SK-N-SH treated with all-trans-retinoic acid at 6 μM for 48 hours (cell line): ENCODE data around the gene SLC34A3.

ENCODE experiments used
- ARNTL ChIP-seq: fragments of 450-650 bp; formaldehyde crosslinking; IDR thresholded peaks from 2 replicates; pipeline ENCODE4 v1.5.0; 2020; ENCODE audit warnings: low read depth, mild to moderate bottlenecking, moderate library complexity, borderline replicate concordance
- BACH2 ChIP-seq: fragments of 250-450 bp; sonication (Bioruptor Pico); IDR thresholded peaks from 2 replicates; pipeline ENCODE4 v1.9.0; 2021; ENCODE audit warnings: mild to moderate bottlenecking, borderline replicate concordance
- GLIS3 ChIP-seq: fragments of 250-450 bp; sonication (Bioruptor Pico); IDR thresholded peaks from 2 replicates; pipeline ENCODE4 v1.5.0; 2020; ENCODE audit warnings: mild to moderate bottlenecking, moderate library complexity
- PATZ1 ChIP-seq: fragments of 250-450 bp; sonication (Bioruptor Pico); IDR thresholded peaks from 2 replicates; pipeline ENCODE4 v1.8.0; 2020; ENCODE audit warnings: mild to moderate bottlenecking, moderate library complexity, borderline replicate concordance
- RARB ChIP-seq: fragments of 250-450 bp; sonication (Bioruptor Pico); IDR thresholded peaks from 2 replicates; pipeline ENCODE4 v1.8.0; 2021; ENCODE audit warnings: mild to moderate bottlenecking, moderate library complexity
- TOX ChIP-seq: fragments of 250-450 bp; sonication (Bioruptor Pico); IDR thresholded peaks from 2 replicates; pipeline ENCODE4 v1.8.0; 2021; ENCODE audit warnings: mild to moderate bottlenecking, moderate library complexity, borderline replicate concordance
- ZFP30 ChIP-seq: fragments of 450-650 bp; formaldehyde crosslinking; IDR thresholded peaks from 2 replicates; pipeline ENCODE4 v1.5.0; 2022; ENCODE audit warnings: mild to moderate bottlenecking, moderate library complexity
- ZNF565 ChIP-seq: fragments of 450-650 bp; formaldehyde crosslinking; conservative IDR thresholded peaks from 2 replicates; pipeline ENCODE4 v1.5.0; 2020; ENCODE audit warnings: low read depth, mild to moderate bottlenecking, moderate library complexity
- TF ChIP-seq, protein P1 (sequence below): fragments of 250-450 bp; sonication (Bioruptor Pico); IDR thresholded peaks from 2 replicates; pipeline ENCODE4 v1.5.1; 2020; ENCODE audit warnings: low read depth, mild to moderate bottlenecking, moderate library complexity

GRCh38 chr9:137266585-137267453 lies 36.1 kb downstream of the SLC34A3 start:
- TF ChIP-seq RARB = no peak
- TF ChIP-seq PATZ1 (CRISPR knock-in tag) = no peak
- no peak for TF ChIP-seq ZFP30
- TF ChIP-seq ARNTL (CRISPR knock-in tag) = no peak
- TF ChIP-seq ZNF565 = no peak
- no peak for TF ChIP-seq GLIS3 (CRISPR knock-in tag)
- TF ChIP-seq TOX (CRISPR knock-in tag) = no peak
- TF ChIP-seq, protein P1, sequence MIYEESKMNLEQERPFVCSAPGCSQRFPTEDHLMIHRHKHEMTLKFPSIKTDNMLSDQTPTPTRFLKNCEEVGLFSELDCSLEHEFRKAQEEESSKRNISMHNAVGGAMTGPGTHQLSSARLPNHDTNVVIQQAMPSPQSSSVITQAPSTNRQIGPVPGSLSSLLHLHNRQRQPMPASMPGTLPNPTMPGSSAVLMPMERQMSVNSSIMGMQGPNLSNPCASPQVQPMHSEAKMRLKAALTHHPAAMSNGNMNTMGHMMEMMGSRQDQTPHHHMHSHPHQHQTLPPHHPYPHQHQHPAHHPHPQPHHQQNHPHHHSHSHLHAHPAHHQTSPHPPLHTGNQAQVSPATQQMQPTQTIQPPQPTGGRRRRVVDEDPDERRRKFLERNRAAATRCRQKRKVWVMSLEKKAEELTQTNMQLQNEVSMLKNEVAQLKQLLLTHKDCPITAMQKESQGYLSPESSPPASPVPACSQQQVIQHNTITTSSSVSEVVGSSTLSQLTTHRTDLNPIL (CRISPR knock-in tag) = no peak
- no peak for TF ChIP-seq BACH2
